NCI-H1092 treated with DMSO at 0.1 percent for 48 hours (cell line): ENCODE results near the gene ZBTB46.

ENCODE experiments used
- DNase-seq: peaks from one replicate; lab custom pipeline; 2025; lab: John Stamatoyannopoulos, UW

Gene ZBTB46

DNA sequence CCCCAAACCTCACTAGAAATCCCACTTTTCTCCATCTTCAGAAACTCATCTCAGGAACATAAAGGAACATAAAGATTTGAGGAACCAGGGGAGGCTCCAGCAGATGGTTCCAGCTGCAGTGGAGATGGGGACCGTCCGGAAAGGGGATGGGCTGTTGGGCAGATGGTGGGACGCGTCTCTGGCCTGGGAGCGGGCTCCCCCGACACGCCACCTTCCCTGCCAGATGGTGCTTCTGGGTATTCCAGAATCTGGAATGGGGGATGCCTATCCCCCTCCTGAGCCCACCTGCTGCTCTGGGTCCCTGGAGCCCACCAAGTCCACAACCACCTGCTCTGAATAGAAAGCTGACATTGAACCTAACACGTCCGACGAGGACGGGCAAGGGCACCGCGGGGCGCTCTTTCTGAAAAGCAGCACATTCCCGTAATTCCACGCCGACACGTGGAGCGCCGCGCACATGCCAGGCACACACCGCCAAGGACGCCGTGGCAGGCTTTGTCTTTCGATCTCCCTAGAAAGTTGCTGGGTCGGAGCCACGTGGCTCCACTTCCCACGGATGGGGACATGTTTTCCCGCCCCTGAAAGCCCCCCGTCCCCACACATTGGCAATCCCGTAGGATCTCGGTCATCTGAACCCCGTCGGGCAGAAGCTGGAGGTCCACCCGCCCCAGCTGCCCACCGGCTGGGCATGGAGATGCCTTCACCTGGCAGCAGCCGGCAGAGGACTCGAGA lies 64.2 kb downstream of the ZBTB46 start:
- no peak for DNase-seq

DNA sequence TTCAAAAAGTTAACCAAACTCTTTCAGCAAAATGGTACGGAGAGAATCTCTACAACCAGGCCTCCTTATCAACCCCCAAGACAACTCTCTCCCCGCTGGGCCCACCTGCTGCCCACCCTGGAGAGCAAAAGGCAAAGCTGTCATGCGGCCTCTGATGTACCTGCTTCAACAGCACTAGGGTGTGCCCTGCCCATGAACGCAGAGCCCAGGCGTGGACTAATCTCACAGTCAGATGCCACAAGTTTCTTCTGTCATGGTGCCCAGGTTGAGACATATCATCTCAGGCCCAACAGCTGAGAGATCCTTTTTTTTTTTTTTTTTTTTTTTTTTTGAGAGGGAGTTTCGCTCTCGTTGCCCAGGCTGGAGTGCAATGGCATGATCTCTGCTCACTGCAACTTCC lies 65.2 kb downstream of the ZBTB46 start:
- DNase-seq, result no peak

DNA sequence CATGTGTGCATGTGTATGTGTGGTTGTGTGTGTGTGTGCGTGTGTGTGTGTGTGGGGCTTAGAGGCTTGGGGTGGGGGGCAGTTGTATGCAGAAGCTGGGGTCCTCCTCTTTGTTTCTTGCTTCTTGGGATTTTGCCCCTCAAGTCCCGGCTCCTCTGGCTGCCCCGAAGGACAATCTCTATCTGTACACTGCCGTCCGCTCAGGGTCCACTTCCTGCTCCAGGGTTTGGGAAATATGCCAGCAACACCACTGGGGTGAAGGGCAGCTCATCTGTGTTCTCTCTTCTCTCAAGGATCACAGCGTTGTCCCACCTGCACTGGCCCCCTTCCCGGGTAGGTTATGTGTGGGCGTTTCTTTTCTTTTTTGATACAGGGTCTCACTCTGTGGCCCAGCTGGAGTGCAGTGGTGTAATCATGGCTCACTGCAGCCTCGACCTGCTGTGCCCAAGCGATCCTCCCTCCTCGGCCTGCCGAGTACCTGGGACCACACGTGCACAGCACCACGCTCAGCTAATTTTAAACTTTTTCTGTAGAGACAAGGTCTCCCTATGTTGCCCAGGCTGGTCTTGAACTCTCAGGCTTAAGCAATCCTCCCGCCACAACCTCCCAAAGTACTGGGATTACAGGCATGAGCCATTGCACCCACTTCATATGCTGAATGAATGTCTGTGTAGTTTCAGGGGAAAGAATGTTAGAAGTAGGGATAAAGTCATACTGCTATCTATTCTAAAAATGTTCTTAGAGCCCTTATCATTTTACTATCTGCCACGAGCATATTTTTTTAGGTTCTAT lies 65.8 kb downstream of the ZBTB46 start:
- DNase-seq, result no peak

DNA sequence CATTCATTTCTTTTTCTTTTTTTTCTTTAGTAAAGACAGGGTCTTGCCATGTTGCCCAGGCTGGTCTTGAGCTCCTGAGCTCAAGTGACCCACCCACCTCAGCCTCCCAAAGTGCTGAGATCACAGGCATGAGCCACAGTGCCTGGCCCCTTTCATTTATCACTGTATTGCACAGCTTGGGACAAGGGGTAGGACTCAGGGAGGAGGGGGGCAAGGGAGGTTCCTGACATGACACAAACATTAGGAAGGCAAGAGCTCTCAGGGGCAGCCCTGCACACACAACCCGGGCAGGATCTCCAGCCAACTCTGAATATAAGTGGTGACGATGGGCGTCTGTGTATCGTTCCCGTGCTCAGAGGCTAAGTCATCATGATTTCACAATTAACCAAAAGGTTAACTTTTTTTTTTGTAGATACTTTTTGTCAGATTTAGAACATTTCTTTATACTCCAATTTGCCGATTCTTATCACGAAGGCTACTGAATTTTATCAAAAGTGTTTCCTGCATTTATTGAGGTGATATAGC lies 71.6 kb downstream of the ZBTB46 start:
- no peak for DNase-seq

DNA sequence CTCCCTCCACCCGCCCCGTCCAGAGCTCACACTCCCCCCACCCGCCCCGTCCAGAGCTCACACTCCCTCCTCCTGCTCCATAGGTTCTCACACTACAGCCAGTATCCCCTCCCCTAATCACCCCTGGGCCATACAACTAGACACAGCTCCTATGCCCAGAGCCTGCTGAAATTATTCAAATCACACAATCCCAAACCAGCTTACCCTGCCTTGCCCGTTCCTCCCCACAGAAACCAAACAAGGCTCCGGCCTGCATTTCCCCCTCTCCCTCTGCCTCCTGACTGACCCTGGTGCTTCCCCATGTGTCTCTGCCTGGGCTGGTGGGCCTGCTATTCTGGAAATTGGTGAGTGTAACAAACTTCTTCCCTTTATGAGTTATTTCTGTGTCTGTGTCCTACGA lies 72.9 kb downstream of the ZBTB46 start:
- no peak for DNase-seq

DNA sequence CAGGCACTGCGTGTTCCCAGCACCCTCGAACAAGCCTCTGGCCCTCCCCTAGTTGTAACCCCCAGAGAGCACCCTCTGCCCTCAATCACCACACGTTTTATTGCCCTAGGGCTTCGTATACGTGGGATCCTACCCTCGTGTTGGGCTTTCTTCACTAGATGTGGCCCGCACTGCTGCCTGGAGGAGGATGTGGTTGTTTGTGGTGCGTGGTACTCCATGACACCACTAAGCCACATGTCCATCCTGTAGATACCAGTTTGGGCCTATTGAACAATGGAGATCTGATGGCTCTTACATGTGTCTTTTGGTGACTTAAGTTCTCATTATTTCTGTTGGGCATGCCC lies 74.4 kb downstream of the ZBTB46 start:
- no peak for DNase-seq

DNA sequence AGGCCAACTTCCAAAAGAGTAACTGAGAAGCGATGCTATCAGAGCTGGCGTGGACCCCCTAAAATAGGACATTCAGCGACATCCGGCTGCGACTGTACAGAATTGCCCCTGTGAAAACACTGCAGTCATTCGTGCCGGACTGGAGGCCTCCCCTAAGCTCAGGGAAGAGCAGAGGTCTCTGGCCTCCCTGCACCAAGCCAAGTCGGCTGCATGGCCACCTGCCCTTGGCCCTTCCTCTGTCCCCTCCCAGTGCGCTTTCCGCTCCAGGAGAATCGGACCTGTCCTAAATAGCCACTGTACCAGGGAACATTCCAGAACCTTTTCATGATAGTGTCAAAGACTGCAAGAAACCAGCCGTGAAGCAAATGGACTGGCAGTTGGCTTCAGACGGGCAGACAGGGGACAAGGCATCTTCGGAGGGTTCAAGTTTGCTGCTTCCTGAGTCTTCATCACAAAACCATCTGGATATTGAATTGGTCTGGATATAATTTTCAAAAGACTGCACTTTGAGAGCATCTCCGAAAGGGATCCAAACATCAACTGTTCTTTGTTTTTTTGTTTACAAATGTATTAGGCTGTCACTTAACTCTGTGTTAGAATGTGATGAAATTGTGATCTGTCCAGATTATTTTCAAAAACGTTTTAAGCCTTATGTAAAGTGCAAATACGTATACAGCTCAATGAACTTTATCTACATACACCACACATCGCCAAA lies 75.0 kb downstream of the ZBTB46 start:
- no peak for DNase-seq

DNA sequence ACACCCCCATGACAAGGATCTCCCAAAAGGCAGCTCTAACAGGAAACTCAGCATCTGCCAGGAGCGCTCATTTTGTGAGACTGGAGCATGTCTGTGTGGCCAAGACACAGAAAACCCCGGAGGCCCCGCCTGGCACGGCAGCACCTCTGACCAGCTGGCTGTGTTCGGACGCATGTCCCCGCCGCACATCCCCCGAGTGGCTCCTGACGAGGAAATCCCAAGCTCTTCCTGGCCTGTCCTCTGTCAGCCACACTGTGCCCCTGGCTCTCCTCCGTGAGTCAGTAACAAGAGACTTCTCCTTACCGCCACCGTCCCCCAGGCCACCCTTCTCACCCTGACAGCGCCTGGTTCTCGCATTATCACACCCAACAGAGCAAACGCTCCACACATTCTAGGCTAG lies 77.1 kb downstream of the ZBTB46 start:
- no peak for DNase-seq

DNA sequence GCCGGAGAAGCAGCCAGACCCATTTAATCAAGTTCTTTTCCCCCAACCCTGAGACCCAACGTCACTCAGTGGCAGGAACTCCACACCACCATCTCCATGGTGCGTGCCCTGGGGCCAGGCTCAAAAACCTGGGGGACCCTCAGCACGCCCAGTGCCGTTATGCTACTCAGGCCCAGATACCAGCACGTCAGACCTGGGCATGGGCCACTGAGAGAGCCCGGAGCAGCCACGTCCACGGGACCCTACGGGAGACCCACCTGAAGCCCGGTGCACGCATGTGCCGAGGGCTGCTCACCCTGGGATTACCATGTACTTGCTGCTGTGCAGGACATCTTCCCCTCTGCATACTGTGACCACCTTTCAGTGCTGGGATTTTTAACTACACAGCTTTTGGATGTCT lies 77.7 kb downstream of the ZBTB46 start:
- DNase-seq, result no peak

DNA sequence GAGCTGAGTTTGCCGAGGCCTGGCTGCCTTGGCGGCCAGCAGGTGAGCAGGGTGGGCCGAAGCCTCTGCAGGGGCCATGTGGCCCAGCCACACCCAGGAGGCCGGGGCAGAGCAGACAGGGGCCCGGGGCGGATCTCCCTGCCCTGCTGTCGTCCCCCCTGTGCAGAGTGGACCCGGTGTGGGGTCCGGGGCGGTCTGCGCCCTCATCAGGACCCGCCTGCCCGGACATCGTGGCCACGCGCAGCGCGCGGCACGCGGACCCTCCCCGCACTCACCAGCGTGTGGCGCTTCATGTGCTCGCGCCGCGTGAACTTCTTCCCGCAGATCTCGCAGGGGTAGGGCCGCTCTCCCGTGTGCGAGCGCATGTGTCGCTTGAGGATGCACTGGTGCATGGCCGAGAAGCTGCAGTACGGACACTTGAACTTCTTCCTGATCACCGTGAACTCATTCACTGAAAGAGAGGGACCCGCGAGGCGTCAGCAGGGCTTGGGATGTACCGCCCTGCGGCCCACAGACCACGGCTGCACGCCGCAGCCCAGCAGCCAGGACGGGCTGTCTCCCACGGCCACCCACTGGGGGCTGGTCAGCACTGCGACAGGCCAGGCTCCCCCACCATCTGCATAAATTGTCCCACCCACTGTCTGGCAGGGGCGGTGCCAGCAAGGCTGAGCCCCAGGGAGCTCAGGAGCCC lies 78.5 kb downstream of the ZBTB46 start:
- DNase-seq, result no peak

DNA sequence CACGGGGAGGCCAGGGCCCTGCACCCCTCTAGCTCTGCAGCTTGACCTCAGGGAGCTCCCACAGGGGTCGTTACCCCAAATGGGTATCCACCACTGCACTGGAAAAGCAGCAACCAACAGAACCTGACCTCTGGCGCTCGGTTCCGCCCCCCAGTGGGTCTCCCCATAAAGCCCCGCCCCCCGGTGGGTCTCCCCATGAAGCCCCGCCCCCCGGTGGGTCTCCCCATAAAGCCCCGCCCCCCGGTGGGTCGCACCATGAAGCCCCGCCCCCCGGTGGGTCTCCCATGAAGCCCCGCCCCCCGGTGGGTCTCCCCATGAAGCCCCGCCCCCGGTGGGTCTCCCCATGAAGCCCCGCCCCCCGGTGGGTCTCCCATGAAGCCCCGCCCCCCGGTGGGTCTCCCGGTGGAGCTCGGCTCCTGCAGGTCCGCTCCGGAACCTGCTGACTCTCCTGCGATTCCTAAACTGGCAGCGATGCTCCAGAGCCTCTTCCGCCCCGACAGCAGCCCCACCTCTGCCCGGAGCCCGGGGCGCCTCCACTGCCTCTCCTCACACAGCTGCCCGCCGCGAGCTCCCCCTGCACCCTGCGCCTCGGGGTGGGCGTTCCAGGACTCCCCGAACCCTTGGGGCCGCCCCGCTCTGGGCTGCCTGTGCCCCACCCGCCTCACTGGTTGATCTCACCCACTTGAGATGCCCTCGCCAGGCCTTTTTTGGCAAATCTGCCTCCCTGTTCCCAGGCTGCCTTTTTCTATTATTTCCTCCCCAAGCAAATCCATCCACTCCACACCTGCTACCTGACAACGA lies 79.4 kb downstream of the ZBTB46 start:
- DNase-seq, result no peak

DNA sequence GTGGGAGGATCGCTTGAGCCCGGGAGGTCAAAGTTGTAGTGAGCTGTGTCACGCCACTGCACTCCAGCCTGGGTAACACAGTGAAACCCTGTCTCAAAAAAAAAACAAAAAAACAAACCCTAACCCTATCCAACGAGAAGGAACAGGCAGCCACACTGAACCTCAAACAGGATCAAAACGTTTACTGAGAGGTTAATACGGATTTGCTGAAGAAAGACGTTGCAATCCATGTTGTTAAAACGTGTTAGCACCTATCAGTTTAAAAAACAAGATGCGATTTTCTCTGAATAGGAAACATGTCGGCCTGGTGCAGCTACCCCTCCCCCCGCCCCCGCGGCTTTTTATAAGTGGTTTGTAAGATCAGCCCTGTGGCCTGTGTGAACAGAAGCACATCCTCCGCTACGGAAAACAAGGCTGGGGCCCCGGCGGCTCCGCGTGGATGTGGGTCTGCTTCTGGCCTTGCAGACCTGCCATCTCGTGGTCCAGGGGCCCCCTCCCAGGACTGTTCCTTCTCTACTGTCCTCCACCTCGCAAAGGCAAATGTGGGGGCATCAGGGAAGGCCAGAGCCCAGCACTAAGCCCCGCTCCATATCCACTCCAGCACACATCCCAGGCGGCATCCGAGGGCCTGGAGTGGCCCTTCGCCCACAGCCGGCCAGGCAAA lies 80.1 kb downstream of the ZBTB46 start:
- DNase-seq, result no peak

DNA sequence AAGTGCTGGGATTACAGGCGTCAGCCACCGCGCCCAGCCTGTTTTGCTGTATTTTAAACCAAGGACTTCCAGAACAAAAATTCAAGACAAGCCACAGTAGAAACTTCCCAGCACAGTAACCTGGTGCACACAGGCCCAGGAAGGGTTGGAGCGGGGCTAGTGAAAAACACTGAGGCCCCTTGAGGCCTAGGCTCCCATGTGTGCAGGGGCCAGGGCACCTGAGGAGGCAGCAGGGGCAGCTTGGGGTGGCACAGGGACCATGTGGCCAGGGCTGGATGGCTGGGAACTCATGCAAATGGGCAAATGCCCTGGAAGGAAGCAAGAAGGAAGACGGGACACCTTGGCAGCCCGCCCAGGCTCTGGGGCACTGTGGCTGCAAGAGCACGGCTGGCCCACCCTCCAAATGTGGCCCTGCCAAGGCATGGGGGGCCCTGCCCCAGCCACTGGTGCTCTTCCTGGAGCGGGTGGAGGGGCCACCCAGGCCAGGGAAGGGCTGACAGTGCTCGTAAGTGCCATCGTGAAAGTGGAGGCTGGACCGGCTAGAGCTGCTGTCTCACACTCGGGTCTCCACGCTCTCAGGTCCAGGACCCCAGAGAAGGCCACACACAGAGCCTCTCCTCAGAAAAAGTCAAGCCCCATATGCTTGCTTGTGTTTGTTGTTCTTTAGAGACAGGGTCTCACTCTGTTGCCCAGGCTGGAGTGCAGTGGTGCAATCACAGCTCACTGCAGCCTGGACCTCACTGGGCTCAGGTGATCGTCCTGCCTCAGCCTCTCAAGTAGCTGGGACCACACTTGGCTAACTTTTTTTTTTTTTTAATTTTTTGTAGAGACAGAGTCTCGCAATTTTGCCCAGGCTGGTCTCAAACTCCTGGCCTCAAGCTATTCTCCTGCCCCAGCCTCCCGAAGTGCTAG lies 81.2 kb downstream of the ZBTB46 start:
- DNase-seq, result no peak

DNA sequence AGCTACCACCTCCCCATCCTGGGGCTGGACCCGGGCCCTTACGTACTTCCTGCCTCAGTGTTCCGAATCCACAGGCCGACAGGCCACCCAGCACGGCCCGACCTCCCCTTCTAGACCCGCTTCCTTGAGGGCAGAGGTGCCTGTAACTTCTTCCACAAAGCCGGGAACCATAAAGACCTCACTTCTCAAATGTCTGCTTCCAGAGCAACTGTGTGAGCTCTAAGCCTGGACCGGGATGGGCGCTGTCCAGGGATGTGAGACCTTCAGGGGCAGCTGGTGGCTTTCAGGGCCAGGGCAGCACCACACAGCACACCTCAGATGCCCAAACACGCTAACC lies 82.2 kb downstream of the ZBTB46 start:
- DNase-seq, result no peak

DNA sequence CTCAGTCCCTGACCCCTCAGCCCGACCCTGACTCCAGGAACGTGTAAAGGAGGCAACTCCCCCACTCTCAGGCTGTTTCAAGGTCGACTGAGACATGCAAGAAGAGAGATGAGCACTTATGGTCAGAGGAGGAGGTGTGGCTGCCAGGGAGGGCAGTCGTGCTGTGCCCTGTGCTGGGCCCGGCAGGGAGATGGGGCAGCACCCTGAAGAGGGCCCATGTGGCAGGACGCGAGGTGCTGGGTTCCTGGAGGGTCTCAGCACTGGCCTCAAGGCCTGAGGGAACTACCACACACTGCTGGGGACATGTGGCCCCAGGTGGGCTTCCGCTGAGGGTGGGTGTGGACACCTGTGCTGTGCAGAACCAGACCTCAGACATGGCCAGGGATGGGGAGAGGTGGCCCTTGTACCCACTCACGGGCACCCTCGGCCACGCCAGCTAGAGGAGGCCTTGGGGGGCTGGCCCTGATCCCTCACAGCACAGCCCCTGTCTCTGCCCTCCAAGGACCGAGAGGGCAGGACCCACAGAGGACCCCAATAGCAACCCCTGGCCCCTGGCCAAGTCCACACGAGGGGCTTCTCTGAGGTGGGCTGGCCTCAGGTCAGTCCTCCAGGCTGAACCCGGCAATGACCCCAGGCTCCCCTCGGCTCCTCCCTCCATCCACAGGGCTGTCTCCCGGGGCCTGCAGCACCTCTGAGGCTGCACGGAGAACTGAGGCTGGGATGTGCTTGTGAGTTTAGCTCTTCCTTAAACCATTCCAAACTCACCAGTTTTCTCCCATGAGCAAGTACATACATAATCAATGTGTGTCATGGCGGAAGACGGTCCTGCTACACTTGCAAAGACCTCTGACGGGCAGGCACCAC lies 82.8 kb downstream of the ZBTB46 start:
- no peak for DNase-seq

DNA sequence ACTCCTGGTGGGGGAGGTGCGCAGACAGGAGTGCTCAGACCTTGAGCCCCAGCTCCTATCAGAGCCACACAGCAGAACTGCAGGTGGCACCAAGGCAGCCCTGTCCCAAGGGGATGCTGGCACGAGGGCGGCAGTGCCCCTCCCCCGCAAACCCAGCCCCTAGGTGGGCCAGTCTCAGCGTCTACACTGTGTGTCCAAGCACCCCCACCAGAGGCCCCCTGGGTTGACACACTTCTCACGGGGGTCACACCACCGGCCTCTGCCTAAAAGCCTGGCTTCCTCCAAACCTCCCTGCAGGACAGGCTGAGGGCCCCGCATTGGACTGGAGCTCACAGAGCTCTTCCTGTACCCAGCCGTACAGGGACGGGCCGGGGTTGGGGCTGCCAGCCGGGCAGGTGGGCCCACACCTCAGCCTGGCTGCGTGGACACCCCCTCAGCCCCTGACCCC lies 83.4 kb downstream of the ZBTB46 start:
- no peak for DNase-seq

DNA sequence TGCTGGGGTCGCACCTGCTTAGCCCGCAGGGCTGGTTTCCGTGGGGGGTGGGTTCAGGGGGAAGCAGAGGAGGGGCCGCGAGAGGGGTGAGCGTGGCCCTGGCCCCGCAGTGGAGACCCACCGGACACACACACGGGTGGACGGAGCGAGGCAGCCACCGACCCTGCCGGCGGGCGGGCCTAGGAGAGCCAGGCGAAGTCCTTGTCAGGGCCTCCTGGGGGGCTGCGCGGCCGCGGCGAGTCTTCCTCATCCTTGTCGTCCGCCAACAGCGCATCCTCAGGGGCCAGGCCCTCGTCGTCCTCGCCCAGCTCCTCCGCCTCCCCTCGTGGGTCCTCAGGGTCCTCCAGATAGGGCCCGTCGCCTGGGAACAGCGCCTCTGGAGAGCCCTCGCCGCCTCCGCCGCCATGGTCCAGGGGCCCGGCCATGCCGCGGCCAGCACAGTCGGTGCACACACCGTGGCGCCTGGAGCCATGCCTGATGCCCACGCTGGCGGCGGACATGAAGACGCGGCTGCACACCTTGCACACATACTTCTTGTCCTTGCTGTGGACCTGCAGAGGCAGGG lies 84.2 kb downstream of the ZBTB46 start:
- no peak for DNase-seq

DNA sequence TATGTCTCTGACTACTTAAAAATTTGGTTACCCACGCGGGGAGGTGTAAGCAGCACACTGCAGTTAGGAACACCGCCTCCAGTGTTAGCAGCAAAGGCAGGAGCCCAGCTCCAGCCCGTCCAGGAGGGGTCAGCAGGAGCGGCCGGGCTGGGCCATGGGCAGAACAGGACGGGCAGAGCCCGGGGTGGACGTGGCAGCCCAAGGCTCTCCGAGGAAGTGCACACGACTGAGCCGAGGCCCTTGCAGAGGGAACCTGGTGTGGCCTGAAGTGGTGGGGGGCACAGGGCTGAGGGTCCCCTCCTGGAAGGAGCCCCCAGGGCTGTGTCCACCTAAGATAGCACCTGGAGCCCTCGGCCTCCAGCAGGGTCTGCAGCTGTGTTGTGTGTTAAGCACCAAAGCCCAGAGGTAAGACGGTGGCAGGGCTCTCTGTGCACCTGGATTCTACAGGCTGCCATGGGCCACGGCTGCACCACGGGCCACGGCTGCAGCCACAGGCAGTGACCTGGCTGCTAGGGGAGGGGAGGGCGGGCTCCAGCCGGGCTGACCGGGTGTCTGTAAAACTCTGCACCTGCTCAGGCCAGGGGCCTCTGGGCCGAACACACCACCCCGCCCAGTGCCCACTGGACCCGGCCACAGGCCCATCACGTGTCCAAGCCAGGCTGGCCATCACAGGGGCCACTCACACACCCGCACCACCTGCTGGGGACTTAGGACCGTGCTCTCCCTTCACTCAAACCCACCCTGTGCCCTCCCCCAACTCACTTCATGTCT lies 84.9 kb downstream of the ZBTB46 start:
- no peak for DNase-seq
